Osteoblast (primary cell): Measurements from ENCODE around the gene EPC1. TPM values are rescaled to one million over a fixed set of nuclear protein-coding genes. Genes with fewer than 3 reads are reported as not detected.

Experiments
- DNase-seq: peaks from one replicate; pipeline ENCODE4 v3.0.0; 2011; ENCODE audit warnings: low spot score, mixed read lengths; ENCODE audit not compliant: insufficient read length; ENCODE audit errors: missing footprints
- H2AFZ ChIP-seq: 2 replicates; pipeline ENCODE4 v1.6.0; 2011; ENCODE audit warnings: mild to moderate bottlenecking, low read length
- H3K27ac ChIP-seq: 2 replicates; pipeline ENCODE4 v1.5.1; 2011; ENCODE audit warnings: mild to moderate bottlenecking, low read depth, low read length, moderate library complexity
- H3K27me3 ChIP-seq: 2 replicates; pipeline ENCODE4 v1.6.0; 2012; ENCODE audit warnings: mild to moderate bottlenecking, control low read depth, inconsistent platforms, low read length, moderate library complexity; ENCODE audit not compliant: insufficient read depth
- H3K36me3 ChIP-seq: 2 replicates; pipeline ENCODE4 v1.5.1; 2011; ENCODE audit warnings: mild to moderate bottlenecking, low read length, control low read depth, moderate library complexity; ENCODE audit not compliant: insufficient read depth
- H3K4me1 ChIP-seq: 2 replicates; pipeline ENCODE4 v1.5.1; 2011; ENCODE audit warnings: mild to moderate bottlenecking, low read length, control low read depth, moderate library complexity; ENCODE audit not compliant: insufficient read depth
- H3K4me2 ChIP-seq: 2 replicates; pipeline ENCODE4 v1.6.0; 2011; ENCODE audit warnings: mild to moderate bottlenecking, low read length; ENCODE audit not compliant: insufficient read depth
- H3K4me3 ChIP-seq: fragments of 200-600 bp; sonication (generic); 3 replicates; pipeline ENCODE4 v1.5.1; 2012; ENCODE audit warnings: mild to moderate bottlenecking, low read length, inconsistent platforms; ENCODE audit not compliant: insufficient read depth
- H3K79me2 ChIP-seq: 2 replicates; pipeline ENCODE4 v1.6.0; 2012; ENCODE audit warnings: mild to moderate bottlenecking, low read length, control low read depth, inconsistent platforms; ENCODE audit not compliant: insufficient read depth
- H3K9me3 ChIP-seq: 2 replicates; pipeline ENCODE4 v1.5.1; 2011; ENCODE audit warnings: low read depth, low read length, control low read depth
- H4K20me1 ChIP-seq: 2 replicates; pipeline ENCODE4 v1.6.0; 2012; ENCODE audit warnings: mild to moderate bottlenecking, low read length, control low read depth; ENCODE audit not compliant: insufficient read depth
- total RNA-seq: library from RNA; depleted of rRNA; stranded (reverse); fragments of >200 nt; gene quantifications from 2 replicates; pipeline ENCODE4 v1.2.3, GENCODE V29; 2012
- TF ChIP-seq, protein P1 (sequence below): IDR thresholded peaks from 2 replicates; pipeline ENCODE4 v1.5.1; 2011; ENCODE audit warnings: mild to moderate bottlenecking, low read depth, low read length, moderate library complexity; ENCODE audit errors: extremely low read depth

EPC1 gene
- total RNA-seq, 1 donor = 30.8 TPM

DNA sequence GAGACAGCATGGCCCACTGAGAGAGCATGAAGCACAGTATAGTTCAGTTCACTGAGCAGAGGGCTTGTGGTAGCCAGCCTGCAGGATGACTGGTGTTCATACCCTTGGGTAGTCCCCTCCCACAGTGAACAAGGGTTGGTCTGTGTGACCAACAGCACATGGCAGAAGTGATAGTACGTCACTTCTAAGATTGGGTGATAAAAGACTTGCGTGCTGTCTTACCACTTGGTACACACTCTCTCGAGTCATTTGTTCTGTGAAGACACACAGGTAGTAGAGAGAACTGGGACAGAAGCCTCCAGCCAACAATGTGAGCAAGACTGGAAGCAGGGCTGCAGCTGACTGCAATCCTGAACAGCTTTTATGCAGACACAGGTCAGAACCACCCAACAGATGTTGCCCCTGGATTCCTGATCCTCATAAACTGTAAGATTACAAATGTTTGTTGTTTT, 14.6 kb downstream of the EPC1 start:
- Histone ChIP-seq H3K4me1 (peaks cover 9% of the 10 kb centered on the region), H3K9me3 (no peaks in the 10 kb centered on the region), H3K4me2 (no peak overlapping the region), H3K27ac (no peak overlapping the region), H3K4me3 (no peak overlapping the region), H4K20me1 (peaks cover 95% of the 10 kb centered on the region), H3K27me3 (no peaks in the 10 kb centered on the region), H2AFZ (no peak overlapping the region), H3K79me2 (peaks cover 99% of the 10 kb centered on the region), H3K36me3 (no peaks in the 10 kb centered on the region)
- DNase-seq = no peak
- TF ChIP-seq, protein P1, sequence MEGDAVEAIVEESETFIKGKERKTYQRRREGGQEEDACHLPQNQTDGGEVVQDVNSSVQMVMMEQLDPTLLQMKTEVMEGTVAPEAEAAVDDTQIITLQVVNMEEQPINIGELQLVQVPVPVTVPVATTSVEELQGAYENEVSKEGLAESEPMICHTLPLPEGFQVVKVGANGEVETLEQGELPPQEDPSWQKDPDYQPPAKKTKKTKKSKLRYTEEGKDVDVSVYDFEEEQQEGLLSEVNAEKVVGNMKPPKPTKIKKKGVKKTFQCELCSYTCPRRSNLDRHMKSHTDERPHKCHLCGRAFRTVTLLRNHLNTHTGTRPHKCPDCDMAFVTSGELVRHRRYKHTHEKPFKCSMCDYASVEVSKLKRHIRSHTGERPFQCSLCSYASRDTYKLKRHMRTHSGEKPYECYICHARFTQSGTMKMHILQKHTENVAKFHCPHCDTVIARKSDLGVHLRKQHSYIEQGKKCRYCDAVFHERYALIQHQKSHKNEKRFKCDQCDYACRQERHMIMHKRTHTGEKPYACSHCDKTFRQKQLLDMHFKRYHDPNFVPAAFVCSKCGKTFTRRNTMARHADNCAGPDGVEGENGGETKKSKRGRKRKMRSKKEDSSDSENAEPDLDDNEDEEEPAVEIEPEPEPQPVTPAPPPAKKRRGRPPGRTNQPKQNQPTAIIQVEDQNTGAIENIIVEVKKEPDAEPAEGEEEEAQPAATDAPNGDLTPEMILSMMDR = no peak

DNA sequence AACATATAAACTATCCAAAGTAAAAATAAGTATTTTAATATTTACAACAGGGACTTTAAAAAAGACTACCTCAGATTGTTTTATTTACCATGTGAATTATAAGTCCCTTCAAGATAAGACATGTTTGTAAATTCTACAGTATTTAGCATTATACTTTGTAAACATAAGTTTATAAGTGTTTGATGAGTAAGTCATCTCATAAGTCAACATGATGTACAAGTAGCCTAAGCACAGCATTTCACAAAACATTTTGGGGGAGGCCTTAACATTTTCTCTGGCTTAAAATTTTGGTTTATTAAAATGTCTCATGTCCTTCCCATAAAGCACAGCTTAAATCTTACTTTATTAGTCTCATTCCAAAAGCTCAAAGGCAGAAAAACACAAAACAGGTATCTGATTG, 15.4 kb downstream of the EPC1 start:
- H3K27ac ChIP-seq = no peak overlapping the region
- peaks cover 95% of the 10 kb centered on the region for H4K20me1 ChIP-seq
- H3K4me2 ChIP-seq = no peak overlapping the region
- H2AFZ ChIP-seq = no peak overlapping the region
- no peak overlapping the region for H3K4me3 ChIP-seq
- H3K4me1 ChIP-seq = peaks cover 9% of the 10 kb centered on the region
- peaks cover 99% of the 10 kb centered on the region for H3K79me2 ChIP-seq
- no peaks in the 10 kb centered on the region for H3K27me3 ChIP-seq
- H3K9me3 ChIP-seq = no peaks in the 10 kb centered on the region
- H3K36me3 ChIP-seq = no peaks in the 10 kb centered on the region
- DNase-seq = no peak
- TF ChIP-seq, protein P1 = no peak

DNA sequence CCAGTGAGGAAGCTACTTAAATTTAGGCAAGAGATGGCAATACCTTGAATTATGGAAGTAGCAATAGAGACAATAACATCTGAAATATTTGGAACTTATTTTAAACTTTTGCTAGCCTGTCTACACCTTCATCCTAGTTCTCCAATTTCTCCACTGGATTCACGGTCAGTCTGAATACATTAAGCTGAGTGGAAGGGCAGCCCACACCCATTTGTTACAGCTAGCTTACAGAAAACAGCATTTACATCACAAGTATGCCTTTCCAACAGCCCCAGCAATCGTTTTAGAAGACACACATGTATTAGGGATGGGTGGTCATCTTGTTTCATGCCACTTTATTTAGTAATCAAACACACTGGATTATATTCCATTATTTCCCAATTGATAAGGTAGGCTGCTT, 16.7 kb downstream of the EPC1 start:
- Histone ChIP-seq H3K4me3 (no peak overlapping the region), H3K9me3 (no peaks in the 10 kb centered on the region), H3K79me2 (peaks cover 99% of the 10 kb centered on the region), H3K27me3 (no peaks in the 10 kb centered on the region), H4K20me1 (peaks cover 97% of the 10 kb centered on the region), H2AFZ (no peak overlapping the region), H3K4me1 (peaks cover 9% of the 10 kb centered on the region), H3K27ac (no peak overlapping the region), H3K36me3 (no peaks in the 10 kb centered on the region), H3K4me2 (no peak overlapping the region)
- TF ChIP-seq, protein P1 = no peak
- no peak for DNase-seq

DNA sequence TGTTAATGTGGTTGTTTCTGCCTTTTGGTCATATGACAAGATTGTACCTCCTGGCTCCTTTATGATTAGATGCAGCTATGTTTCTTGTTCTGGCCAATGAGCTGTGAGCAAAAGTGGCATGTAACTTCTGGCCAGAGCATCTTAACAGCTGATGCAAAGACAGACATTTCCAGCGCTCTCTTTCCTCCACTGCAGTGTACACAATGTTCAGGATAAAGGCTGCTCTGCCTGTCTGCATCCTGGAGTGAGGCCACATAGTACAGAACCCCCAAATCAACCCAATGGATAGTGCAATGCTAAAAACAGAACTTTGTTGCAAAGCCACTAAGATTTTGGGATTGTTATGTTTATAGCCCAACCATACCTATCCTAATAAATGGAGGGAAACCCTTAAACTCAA, 17.9 kb downstream of the EPC1 start:
- no peaks in the 10 kb centered on the region for H3K36me3 ChIP-seq
- no peaks in the 10 kb centered on the region for H3K27me3 ChIP-seq
- H3K79me2 ChIP-seq = peaks cover 98% of the 10 kb centered on the region
- peaks cover 9% of the 10 kb centered on the region for H3K4me1 ChIP-seq
- no peaks in the 10 kb centered on the region for H3K9me3 ChIP-seq
- no peak overlapping the region for H3K27ac ChIP-seq
- TF ChIP-seq, protein P1 = no peak
- no peak for DNase-seq
- H3K4me3 ChIP-seq = no peak overlapping the region
- H3K4me2 ChIP-seq = no peak overlapping the region
- no peak overlapping the region for H2AFZ ChIP-seq
- peaks cover 97% of the 10 kb centered on the region for H4K20me1 ChIP-seq
